Thyroid gland (tissue), 4 donors: Measurements from ENCODE around the gene GNL2. TPM values are rescaled to one million over a fixed set of nuclear protein-coding genes. Genes with fewer than 3 reads are reported as not detected.

Source experiments
- DNase-seq, 2 donors: peaks; one replicate each; pipeline ENCODE4 v3.0.0-alpha.2; 2019
- H3K27ac ChIP-seq, 3 donors: fragments of 200-600 bp; sonication (generic); 1 replicate in 2 of 3; 2 replicates in 1 of 3; pipeline ENCODE4 v1.5.1; 2016 to 2019; ENCODE audit warnings: mild to moderate bottlenecking in 1 of 3, moderate library complexity in 1 of 3
- H3K27me3 ChIP-seq: fragments of 200-600 bp; sonication (generic); one replicate; pipeline ENCODE4 v1.5.1; 2019
- H3K36me3 ChIP-seq, 2 donors: fragments of 200-600 bp; sonication (generic); one replicate each; pipeline ENCODE4 v1.5.1; 2016 to 2019
- H3K4me1 ChIP-seq, 2 donors: fragments of 200-600 bp; sonication (generic); one replicate each; pipeline ENCODE4 v1.5.1; 2017 to 2019
- H3K4me3 ChIP-seq, 3 donors: fragments of 200-600 bp; sonication (generic); replicated peaks in 1 of 3; 1 replicate in 2 of 3; 2 replicates in 1 of 3; pipeline ENCODE4 v1.5.1; 2016; ENCODE audit warnings: mild to moderate bottlenecking in 1 of 3
- H3K9me3 ChIP-seq: fragments of 200-600 bp; sonication (generic); one replicate; pipeline ENCODE4 v1.5.1; 2017
- CTCF ChIP-seq, 6 experiments: fragments of 200-600 bp in 3 of 6; fragments of 450-650 bp in 3 of 6; sonication (generic) in 3 of 6; IDR thresholded peaks; one replicate each; pipeline ENCODE4 v1.5.1; 2016 to 2019; ENCODE audit warnings: antibody characterized with exemption in 6 of 6, mild to moderate bottlenecking in 2 of 6, inconsistent platforms in 1 of 6, moderate library complexity in 1 of 6
- POLR2A ChIP-seq, 2 donors: fragments of 450-650 bp; IDR thresholded peaks; one replicate each; pipeline ENCODE4 v1.6.1; 2017; ENCODE audit warnings: antibody characterized with exemption in 2 of 2, mild to moderate bottlenecking in 2 of 2, moderate library complexity in 1 of 2
- WGBS, 2 donors: methylation state at CpG; one replicate each; pipeline ENCODE4 v1.1.5; 2017; 5-methylcytosine and 5-hydroxymethylcytosine counted together
- intact Hi-C: fragments of 100-400 bp; cut with DNase I; formaldehyde crosslinking; loops from one replicate; pipeline ENCODE4 v1.15.1; 2023
- small RNA-seq: library from RNA; depleted of rRNA; stranded (forward); fragments of <200 nt; gene quantifications from one replicate; pipeline ENCODE3, GENCODE V24; 2016
- total RNA-seq, 4 donors: library from RNA; depleted of rRNA; stranded (reverse); fragments of >200 nt; gene quantifications; one replicate each; pipeline ENCODE4 v1.2.3, GENCODE V29; 2016

The GNL2 gene
- total RNA-seq, 4 donors from 2014 or later: 27.1 to 53.8 (median 33.3) TPM

- Histone ChIP-seq H3K27me3 (no peaks in the 10 kb centered on the region), H3K4me3 (no peak overlapping the region), H3K9me3 (no peaks in the 10 kb centered on the region), H3K4me1 (peaks cover 11% of the 10 kb centered on the region in 2 donors), H3K27ac (no peak overlapping the region), H3K36me3 (peaks cover 1% of the 10 kb centered on the region in 2 donors)
- TF ChIP-seq CTCF (IDR thresholded peaks at IDR 0.05) (no peak), POLR2A (IDR thresholded peaks at IDR 0.05) (no peak)
- WGBS, 2 donors: 83 to 93% methylated on average over 1 of the region's 1 CpG
- DNase-seq: no peak
- intact Hi-C loops: no loop called here
Observed at GRCh38 chr1:37517569-37517968, 78.2 kb downstream of the GNL2 start.

Small RNA genes within 50 kb of the gene (small RNA-seq; reads per million reads assigned to genes)
- not detected for gene AL034379.1

Other genes starting within 250 kb of the GNL2 start
- 1 to 10 TPM; 4.1 to 7.1 (median 5.1) TPM for gene ZC3H12A, start 121.4 kb downstream of the GNL2 start, total RNA-seq
- 100 to 1,000 TPM in 2 of 4 donors, 10 to 100 TPM in 2; 78.9 to 109 (median 92.7) TPM for gene MEAF6, start 81.2 kb downstream of the GNL2 start, total RNA-seq
- gene SNIP1, start 41.6 kb downstream of the GNL2 start, total RNA-seq: 10 to 100 TPM in 3 of 4 donors, 1 to 10 TPM in 1; 8.1 to 16.7 (median 13.0) TPM
- gene DNALI1, start 39.0 kb downstream of the GNL2 start, total RNA-seq: 10 to 100 TPM; 25.5 to 36.3 (median 26.0) TPM
- gene RSPO1, start 39.0 kb upstream of the GNL2 start, total RNA-seq: under 1 TPM in 1 of 4 donors, not detected in 3; 0.44 TPM
- gene CDCA8, start 96.6 kb upstream of the GNL2 start, total RNA-seq: 1 to 10 TPM in 2 of 4 donors, under 1 TPM in 2; 0.33 to 1.2 (median 0.81) TPM
- gene EPHA10, start 169.2 kb upstream of the GNL2 start, total RNA-seq: under 1 TPM in 3 of 4 donors, not detected in 1; 0.11 to 0.54 (median 0.54) TPM
- 1 to 10 TPM; 2.6 to 4.3 (median 3.5) TPM for gene MANEAL, start 197.9 kb upstream of the GNL2 start, total RNA-seq
- gene C1orf122, start 211.9 kb upstream of the GNL2 start, total RNA-seq: 100 to 1,000 TPM in 1 of 4 donors, 10 to 100 TPM in 3; 35.4 to 164 (median 69.9) TPM
- gene YRDC, start 212.3 kb upstream of the GNL2 start, total RNA-seq: 10 to 100 TPM in 2 of 4 donors, 1 to 10 TPM in 2; 7.1 to 15.6 (median 10.9) TPM